NB4 (cell line): ENCODE measurements around the gene SCAP.

ENCODE experiments used
- DNase-seq: peaks from one replicate; pipeline ENCODE4 v3.0.0; 2010; ENCODE audit warnings: low read depth
- H3K4me3 ChIP-seq: one replicate; pipeline ENCODE4 v1.5.1; 2011; ENCODE audit warnings: mild to moderate bottlenecking, low read depth, low read length, moderate library complexity
- CTCF ChIP-seq: IDR thresholded peaks from one replicate; pipeline ENCODE4 v1.5.1; 2012; ENCODE audit warnings: low read depth, low read length
- MAX ChIP-seq: IDR thresholded peaks from 2 replicates; pipeline ENCODE4 v1.6.1; 2011; ENCODE audit warnings: low read depth, low read length
- MYC ChIP-seq: IDR thresholded peaks from 2 replicates; pipeline ENCODE4 v1.6.1; 2011; ENCODE audit warnings: low read depth, low read length
- POLR2A ChIP-seq: IDR thresholded peaks from 2 replicates; pipeline ENCODE4 v1.6.1; 2011; ENCODE audit warnings: mild to moderate bottlenecking; ENCODE audit not compliant: insufficient read length; ENCODE audit errors: extremely low read depth

SCAP gene

GRCh38 chr3:47413751-47414150 lies 62.0 kb downstream of the SCAP start:
- DNase-seq: no peak
- H3K4me3 ChIP-seq: no peak overlapping the region
- TF ChIP-seq POLR2A: no peak
- TF ChIP-seq CTCF: no peak
- no peak for TF ChIP-seq MYC

- no peak for DNase-seq
- TF ChIP-seq MYC (no peak), CTCF (no peak), POLR2A (no peak), MAX (no peak)
- no peak overlapping the region for H3K4me3 ChIP-seq
Measured at GRCh38 chr3:47412842-47413520, 62.8 kb downstream of the SCAP start.

GRCh38 chr3:47412453-47412756 lies 63.3 kb downstream of the SCAP start:
- H3K4me3 ChIP-seq: no peak overlapping the region
- DNase-seq: no peak
- TF ChIP-seq CTCF: no peak
- peak; percentile 6 for TF ChIP-seq POLR2A

- no peak overlapping the region for H3K4me3 ChIP-seq
- no peak for TF ChIP-seq MYC
- TF ChIP-seq MAX: no peak
- no peak for TF ChIP-seq POLR2A
- no peak for TF ChIP-seq CTCF
- no peak for DNase-seq
Measured at GRCh38 chr3:47411696-47412452, 63.9 kb downstream of the SCAP start.

GRCh38 chr3:47410801-47411646 lies 64.7 kb downstream of the SCAP start:
- no peak overlapping the region for H3K4me3 ChIP-seq
- no peak for DNase-seq
- TF ChIP-seq MYC (no peak), MAX (no peak), CTCF (no peak), POLR2A (no peak)
